ENCODE measurements around the gene LRIG1. TPM values are rescaled to one million over a fixed set of nuclear protein-coding genes. Genes with fewer than 3 reads are reported as not detected.
A peak's percentile ranks its signal among the peaks of the same experiment; 100 is the strongest.
"Not testable (repeated sequence)": the region's sequence is repeated elsewhere in the genome, so short reads cannot be mapped to it uniquely, and the experiment has no call there.

Gene LRIG1
- total and polyA plus RNA-seq, 2 experiments from 2014 or later = 8.2 to 13.3 TPM

GRCh38 chr3:66421144-66421543 lies 79.7 kb downstream of the LRIG1 start:
- not testable (repeated sequence) for DNase-seq (ENCODE audit: low spot score); H2AFZ ChIP-seq; H3K27me3 ChIP-seq; H3K36me3 ChIP-seq (replicated peaks; ENCODE audit: insufficient read depth, low read depth); H3K27ac ChIP-seq; H4K20me1 ChIP-seq (ENCODE audit: insufficient read depth, poor library complexity, severe bottlenecking); H3K9me3 ChIP-seq (ENCODE audit: low read depth); H3K4me2 ChIP-seq; H3K4me3 ChIP-seq; H3K79me2 ChIP-seq; H3K9me2 ChIP-seq (replicated peaks; ENCODE audit: insufficient read depth); H3K4me1 ChIP-seq (ENCODE audit: insufficient read depth)
- 99% methylated on average over 3 of the region's 3 CpGs for WGBS (ENCODE audit: low lambda C conversion rate, missing lambda C conversion rate)

GRCh38 chr3:66419036-66419435 lies 81.8 kb downstream of the LRIG1 start:
- TF ChIP-seq EZH2phosphoT487 (IDR thresholded peaks at IDR 0.05; ENCODE audit: low read depth, severe bottlenecking, unreplicated experiment) = no peak
- no peak for TF ChIP-seq EZH2 (IDR thresholded peaks at IDR 0.05; ENCODE audit: borderline replicate concordance)
- TF ChIP-seq CTCF (IDR thresholded peaks at IDR 0.05; ENCODE audit: poor library complexity) = no peak
- Histone ChIP-seq H3K27me3 (no peaks in the 10 kb centered on the region), H3K79me2 (peaks cover 4% of the 10 kb centered on the region), H3K9me3 (ENCODE audit: low read depth) (no peaks in the 10 kb centered on the region), H3K36me3 (replicated peaks; ENCODE audit: insufficient read depth, low read depth) (no peaks in the 10 kb centered on the region), H3K4me2 (no peak overlapping the region), H3K4me1 (ENCODE audit: insufficient read depth) (peaks cover 8% of the 10 kb centered on the region), H4K20me1 (ENCODE audit: insufficient read depth, poor library complexity, severe bottlenecking) (no peaks in the 10 kb centered on the region), H3K27ac (no peak overlapping the region), H3K9me2 (replicated peaks; ENCODE audit: insufficient read depth) (no peaks in the 10 kb centered on the region), H3K4me3 (no peak overlapping the region), H2AFZ (no peak overlapping the region)
- 95% methylated on average over 14 of the region's 14 CpGs for WGBS (ENCODE audit: low lambda C conversion rate, missing lambda C conversion rate)
- no peak for DNase-seq (ENCODE audit: low spot score)

GRCh38 chr3:66418475-66418931 lies 82.3 kb downstream of the LRIG1 start:
- 89% methylated on average over 12 of the region's 12 CpGs for WGBS (ENCODE audit: low lambda C conversion rate, missing lambda C conversion rate)
- Histone ChIP-seq H2AFZ (no peak overlapping the region), H3K4me2 (no peak overlapping the region), H3K27ac (no peak overlapping the region), H3K36me3 (replicated peaks; ENCODE audit: insufficient read depth, low read depth) (no peaks in the 10 kb centered on the region), H3K9me2 (replicated peaks; ENCODE audit: insufficient read depth) (no peaks in the 10 kb centered on the region), H3K9me3 (ENCODE audit: low read depth) (no peaks in the 10 kb centered on the region), H3K79me2 (peaks cover 4% of the 10 kb centered on the region), H3K4me3 (no peak overlapping the region), H3K4me1 (ENCODE audit: insufficient read depth) (peaks cover 8% of the 10 kb centered on the region), H3K27me3 (no peaks in the 10 kb centered on the region), H4K20me1 (ENCODE audit: insufficient read depth, poor library complexity, severe bottlenecking) (no peaks in the 10 kb centered on the region)
- no peak for DNase-seq (ENCODE audit: low spot score)
- TF ChIP-seq EZH2phosphoT487 (IDR thresholded peaks at IDR 0.05; ENCODE audit: low read depth, severe bottlenecking, unreplicated experiment) (no peak), CTCF (IDR thresholded peaks at IDR 0.05; ENCODE audit: poor library complexity) (no peak), EZH2 (IDR thresholded peaks at IDR 0.05; ENCODE audit: borderline replicate concordance) (no peak)

- Histone ChIP-seq H3K4me3 (no peak overlapping the region), H3K4me2 (peak overlapping the region; percentile 33), H4K20me1 (ENCODE audit: insufficient read depth, poor library complexity, severe bottlenecking) (no peaks in the 10 kb centered on the region), H3K27me3 (no peaks in the 10 kb centered on the region), H3K27ac (no peak overlapping the region), H3K4me1 (ENCODE audit: insufficient read depth) (peaks cover 8% of the 10 kb centered on the region), H3K79me2 (peaks cover 4% of the 10 kb centered on the region), H3K9me2 (replicated peaks; ENCODE audit: insufficient read depth) (no peaks in the 10 kb centered on the region), H3K9me3 (ENCODE audit: low read depth) (no peaks in the 10 kb centered on the region), H3K36me3 (replicated peaks; ENCODE audit: insufficient read depth, low read depth) (no peaks in the 10 kb centered on the region), H2AFZ (no peak overlapping the region)
- no peak for DNase-seq (ENCODE audit: low spot score)
- 70% methylated on average over 14 of the region's 14 CpGs for WGBS (ENCODE audit: low lambda C conversion rate, missing lambda C conversion rate)
- TF ChIP-seq EZH2phosphoT487 (IDR thresholded peaks at IDR 0.05; ENCODE audit: low read depth, severe bottlenecking, unreplicated experiment) (no peak), EZH2 (IDR thresholded peaks at IDR 0.05; ENCODE audit: borderline replicate concordance) (no peak)
Measured at GRCh38 chr3:66416556-66417304, 84.1 kb downstream of the LRIG1 start.
